ENCODE data around the gene GEMIN5.

DNA sequence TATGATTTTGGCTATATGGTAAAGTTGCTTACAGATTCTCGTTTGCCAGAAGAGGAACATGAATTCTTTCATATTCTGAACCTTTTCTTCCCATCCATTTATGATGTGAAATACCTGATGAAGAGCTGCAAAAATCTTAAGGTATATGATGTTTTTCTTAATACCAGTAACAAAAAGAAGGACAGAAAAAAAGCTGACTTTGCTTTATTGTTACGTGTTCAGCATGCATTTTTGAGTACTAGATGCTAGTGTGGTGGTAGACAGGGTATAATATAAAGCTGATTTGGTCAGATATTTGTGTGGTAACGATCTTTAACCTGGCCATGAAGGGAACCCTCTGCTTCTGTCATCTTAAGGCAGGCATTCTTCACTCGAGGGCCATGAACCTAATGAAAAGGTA is 66.3 kb downstream of the GEMIN5 start:
- TF ChIP-seq, protein P1, sequence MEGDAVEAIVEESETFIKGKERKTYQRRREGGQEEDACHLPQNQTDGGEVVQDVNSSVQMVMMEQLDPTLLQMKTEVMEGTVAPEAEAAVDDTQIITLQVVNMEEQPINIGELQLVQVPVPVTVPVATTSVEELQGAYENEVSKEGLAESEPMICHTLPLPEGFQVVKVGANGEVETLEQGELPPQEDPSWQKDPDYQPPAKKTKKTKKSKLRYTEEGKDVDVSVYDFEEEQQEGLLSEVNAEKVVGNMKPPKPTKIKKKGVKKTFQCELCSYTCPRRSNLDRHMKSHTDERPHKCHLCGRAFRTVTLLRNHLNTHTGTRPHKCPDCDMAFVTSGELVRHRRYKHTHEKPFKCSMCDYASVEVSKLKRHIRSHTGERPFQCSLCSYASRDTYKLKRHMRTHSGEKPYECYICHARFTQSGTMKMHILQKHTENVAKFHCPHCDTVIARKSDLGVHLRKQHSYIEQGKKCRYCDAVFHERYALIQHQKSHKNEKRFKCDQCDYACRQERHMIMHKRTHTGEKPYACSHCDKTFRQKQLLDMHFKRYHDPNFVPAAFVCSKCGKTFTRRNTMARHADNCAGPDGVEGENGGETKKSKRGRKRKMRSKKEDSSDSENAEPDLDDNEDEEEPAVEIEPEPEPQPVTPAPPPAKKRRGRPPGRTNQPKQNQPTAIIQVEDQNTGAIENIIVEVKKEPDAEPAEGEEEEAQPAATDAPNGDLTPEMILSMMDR (IDR thresholded peaks at IDR 0.05) = no peak
- no peak for TF ChIP-seq POLR2A (IDR thresholded peaks at IDR 0.05)
- no peak for TF ChIP-seq POLR2AphosphoS5 (IDR thresholded peaks at IDR 0.05)

Data from prostate gland (tissue), 2 donors.